ENCODE data around the gene PLCH2. TPM values are rescaled to one million over a fixed set of nuclear protein-coding genes. Genes with fewer than 3 reads are reported as not detected.

The PLCH2 gene
- total and polyA plus RNA-seq, 4 donors = 2.1 to 7.9 (median 3.4) TPM

DNA sequence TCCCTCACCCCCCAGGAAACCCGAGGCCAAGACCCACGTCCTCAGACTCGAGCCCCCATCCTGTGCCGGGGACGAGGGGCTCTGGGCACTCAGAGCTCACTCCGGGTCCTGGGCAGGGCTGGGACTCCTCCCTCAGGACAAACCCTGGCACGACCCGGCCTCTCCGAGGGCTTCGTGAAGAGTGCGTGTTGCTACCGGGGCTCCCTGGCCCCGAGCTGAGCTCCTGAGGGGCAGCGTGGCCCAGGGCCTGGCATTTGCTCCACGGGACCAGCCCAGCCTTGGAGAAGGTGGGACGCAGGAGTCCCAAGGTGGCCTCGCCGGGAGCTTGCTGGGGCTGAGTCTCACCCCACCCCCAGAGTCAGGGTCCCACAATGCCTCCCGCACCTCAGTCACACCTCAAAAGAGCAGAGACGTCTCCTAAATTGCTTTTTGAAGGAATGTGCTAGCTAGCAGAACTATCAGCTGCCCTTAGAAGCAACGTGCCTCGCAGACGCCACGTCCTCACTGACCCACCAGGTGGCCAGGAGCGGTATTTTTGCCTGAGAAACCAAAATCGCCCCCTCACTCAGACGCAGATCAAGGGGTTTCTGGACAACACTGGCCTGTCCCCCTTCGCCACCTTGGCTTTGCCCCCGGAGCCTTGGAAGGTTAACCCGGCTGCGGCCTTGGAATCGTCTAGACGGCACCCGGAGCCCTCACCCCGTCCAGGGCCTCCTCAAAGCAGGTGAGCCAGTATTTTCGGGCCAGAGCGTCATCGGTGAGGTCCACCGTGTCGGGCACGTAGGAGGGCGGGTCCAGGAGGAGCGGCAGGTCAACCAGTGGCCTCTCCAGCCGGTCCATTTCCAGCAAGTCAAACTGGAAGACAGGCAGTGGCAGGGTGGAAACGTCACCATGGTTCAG is 39.0 kb downstream of the PLCH2 start:
- Histone ChIP-seq H3K27me3 (ENCODE audit: control insufficient read depth in 3 of 3, insufficient read depth in 3 of 3, low read length in 2 of 3) (no peaks in the 10 kb centered on the region), H3K4me1 (ENCODE audit: control insufficient read depth in 5 of 5, insufficient read depth in 5 of 5, low read length in 5 of 5) (no peaks in the 10 kb centered on the region), H3K9me3 (ENCODE audit: control insufficient read depth in 4 of 4, insufficient read depth in 3 of 4, low read length in 3 of 4) (no peaks in the 10 kb centered on the region), H3K4me3 (no peak overlapping the region), H3K36me3 (ENCODE audit: control insufficient read depth in 4 of 4, insufficient read depth in 4 of 4, low read length in 4 of 4) (peaks cover 7 to 98% (median 49%) of the 10 kb centered on the region in 4 donors), H3K27ac (ENCODE audit: low read depth in 1 of 2, low read length in 1 of 2) (no peak overlapping the region), H3K9ac (ENCODE audit: insufficient read depth in 1 of 2, low read length in 2 of 2) (no peak overlapping the region)
- TF ChIP-seq, protein P1, sequence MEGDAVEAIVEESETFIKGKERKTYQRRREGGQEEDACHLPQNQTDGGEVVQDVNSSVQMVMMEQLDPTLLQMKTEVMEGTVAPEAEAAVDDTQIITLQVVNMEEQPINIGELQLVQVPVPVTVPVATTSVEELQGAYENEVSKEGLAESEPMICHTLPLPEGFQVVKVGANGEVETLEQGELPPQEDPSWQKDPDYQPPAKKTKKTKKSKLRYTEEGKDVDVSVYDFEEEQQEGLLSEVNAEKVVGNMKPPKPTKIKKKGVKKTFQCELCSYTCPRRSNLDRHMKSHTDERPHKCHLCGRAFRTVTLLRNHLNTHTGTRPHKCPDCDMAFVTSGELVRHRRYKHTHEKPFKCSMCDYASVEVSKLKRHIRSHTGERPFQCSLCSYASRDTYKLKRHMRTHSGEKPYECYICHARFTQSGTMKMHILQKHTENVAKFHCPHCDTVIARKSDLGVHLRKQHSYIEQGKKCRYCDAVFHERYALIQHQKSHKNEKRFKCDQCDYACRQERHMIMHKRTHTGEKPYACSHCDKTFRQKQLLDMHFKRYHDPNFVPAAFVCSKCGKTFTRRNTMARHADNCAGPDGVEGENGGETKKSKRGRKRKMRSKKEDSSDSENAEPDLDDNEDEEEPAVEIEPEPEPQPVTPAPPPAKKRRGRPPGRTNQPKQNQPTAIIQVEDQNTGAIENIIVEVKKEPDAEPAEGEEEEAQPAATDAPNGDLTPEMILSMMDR (IDR thresholded peaks at IDR 0.05; ENCODE audit: control extremely low read depth, extremely low read depth) = no peak
- DNase-seq (no peak), ATAC-seq (ENCODE audit: insufficient read depth, low FRiP score) (no peak)
- WGBS, 2 donors = 94 to 95% methylated on average over 45 of the region's 45 CpGs

DNA sequence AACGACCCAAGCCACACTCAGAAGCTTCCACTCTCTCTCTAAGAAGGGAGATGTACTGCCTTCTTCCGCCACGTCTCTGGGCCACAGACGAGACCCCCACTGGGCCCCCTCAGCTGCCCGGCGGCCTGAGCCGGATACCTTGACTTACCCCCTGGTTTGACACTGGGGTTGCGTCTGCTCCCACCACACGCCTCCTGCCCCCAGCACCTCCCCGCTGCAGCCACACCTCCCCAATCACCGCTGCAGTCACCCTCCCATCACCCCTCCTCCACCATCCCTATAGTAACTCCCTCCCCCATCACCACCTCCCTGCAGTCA is 39.6 kb downstream of the PLCH2 start:
- Histone ChIP-seq H3K9me3 (ENCODE audit: control insufficient read depth in 4 of 4, insufficient read depth in 3 of 4, low read length in 3 of 4) (no peaks in the 10 kb centered on the region), H3K27ac (ENCODE audit: low read depth in 1 of 2, low read length in 1 of 2) (no peak overlapping the region), H3K4me3 (no peak overlapping the region), H3K4me1 (ENCODE audit: control insufficient read depth in 5 of 5, insufficient read depth in 5 of 5, low read length in 5 of 5) (no peaks in the 10 kb centered on the region), H3K27me3 (ENCODE audit: control insufficient read depth in 3 of 3, insufficient read depth in 3 of 3, low read length in 2 of 3) (no peaks in the 10 kb centered on the region), H3K9ac (ENCODE audit: insufficient read depth in 1 of 2, low read length in 2 of 2) (no peak overlapping the region), H3K36me3 (ENCODE audit: control insufficient read depth in 4 of 4, insufficient read depth in 4 of 4, low read length in 4 of 4) (peaks cover 10 to 97% (median 50%) of the 10 kb centered on the region in 4 donors)
- no peak for DNase-seq
- ATAC-seq (ENCODE audit: insufficient read depth, low FRiP score) = no peak
- TF ChIP-seq, protein P1 (IDR thresholded peaks at IDR 0.05; ENCODE audit: control extremely low read depth, extremely low read depth) = no peak
- 90 to 96% methylated on average over 10 to 11 of the region's 11 CpGs for WGBS, 2 donors

DNA sequence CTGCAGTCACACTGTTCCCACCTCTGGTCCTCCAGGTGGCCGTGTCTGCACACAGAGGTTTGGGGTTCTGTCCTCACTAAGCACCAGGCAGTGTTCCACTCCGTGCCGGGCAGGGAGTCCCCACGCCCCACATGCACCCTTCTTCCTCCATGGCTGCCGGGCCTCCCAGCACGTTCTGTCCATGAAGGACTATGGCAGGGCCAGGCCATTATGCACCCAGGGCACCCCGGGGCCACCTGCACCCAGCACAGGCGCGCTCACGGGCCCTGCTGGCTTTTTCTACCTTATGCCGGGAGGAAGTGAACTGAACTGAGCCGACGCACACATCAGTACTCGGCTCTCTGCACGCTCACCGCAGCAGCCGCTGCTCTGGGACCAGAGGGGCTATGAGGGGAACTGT is 40.0 kb downstream of the PLCH2 start:
- Histone ChIP-seq H3K9ac (ENCODE audit: insufficient read depth in 1 of 2, low read length in 2 of 2) (no peak overlapping the region), H3K27me3 (ENCODE audit: control insufficient read depth in 3 of 3, insufficient read depth in 3 of 3, low read length in 2 of 3) (no peaks in the 10 kb centered on the region), H3K4me1 (ENCODE audit: control insufficient read depth in 5 of 5, insufficient read depth in 5 of 5, low read length in 5 of 5) (no peaks in the 10 kb centered on the region), H3K27ac (ENCODE audit: low read depth in 1 of 2, low read length in 1 of 2) (no peak overlapping the region), H3K9me3 (ENCODE audit: control insufficient read depth in 4 of 4, insufficient read depth in 3 of 4, low read length in 3 of 4) (no peaks in the 10 kb centered on the region), H3K36me3 (ENCODE audit: control insufficient read depth in 4 of 4, insufficient read depth in 4 of 4, low read length in 4 of 4) (peaks cover 9 to 96% (median 50%) of the 10 kb centered on the region in 4 donors), H3K4me3 (no peak overlapping the region)
- whole genome bisulfite sequencing, 2 donors = 95 to 97% methylated on average over 17 of the region's 17 CpGs
- no peak for DNase-seq
- TF ChIP-seq, protein P1 (IDR thresholded peaks at IDR 0.05; ENCODE audit: control extremely low read depth, extremely low read depth) = no peak
- no peak for ATAC-seq (ENCODE audit: insufficient read depth, low FRiP score)
